Ovary (tissue), 9 donors: Measurements from ENCODE around the gene ZPR1. TPM values are rescaled to one million over a fixed set of nuclear protein-coding genes. Genes with fewer than 3 reads are reported as not detected.
"Not testable (repeated sequence)": the region's sequence is repeated elsewhere in the genome, so short reads cannot be mapped to it uniquely, and the experiment has no call there.

ENCODE experiments used
- DNase-seq, 5 donors: peaks; one replicate each; pipeline ENCODE4 v3.0.0-alpha.2; 2019 to 2020
- H3K27ac ChIP-seq, 2 donors: fragments of 200-600 bp; one replicate each; pipeline versions ENCODE4 v1.5.1 to v1.8.0; 2019 to 2022
- H3K27me3 ChIP-seq: fragments of 200-600 bp; one replicate; pipeline ENCODE4 v1.8.0; 2022
- H3K36me3 ChIP-seq: fragments of 200-600 bp; sonication (generic); one replicate; pipeline ENCODE4 v1.5.1; 2019
- H3K4me1 ChIP-seq: one replicate; pipeline ENCODE4 v1.8.1; 2013; ENCODE audit warnings: mild to moderate bottlenecking, moderate library complexity; ENCODE audit not compliant: insufficient read depth
- H3K4me3 ChIP-seq: fragments of 200-600 bp; sonication (generic); one replicate; pipeline ENCODE4 v1.5.1; 2017
- H3K9me3 ChIP-seq, 2 donors: fragments of 200-600 bp in 1 of 2; sonication (generic) in 1 of 2; one replicate each; pipeline versions ENCODE4 v1.5.1 to v1.8.1; 2013 to 2019; ENCODE audit warnings: mild to moderate bottlenecking in 1 of 2, moderate library complexity in 1 of 2
- CTCF ChIP-seq, 3 donors: fragments of 450-650 bp in 2 of 3; fragments of 200-600 bp in 1 of 3; IDR thresholded peaks; one replicate each; pipeline versions ENCODE4 v1.5.1 to v1.8.0; 2016 to 2022; ENCODE audit warnings: antibody characterized with exemption in 3 of 3, mild to moderate bottlenecking in 1 of 3
- EP300 ChIP-seq: sonication (generic); formaldehyde crosslinking; IDR thresholded peaks from one replicate; pipeline ENCODE4 v1.6.1; 2017; ENCODE audit warnings: antibody characterized with exemption
- POLR2A ChIP-seq: fragments of 450-650 bp; IDR thresholded peaks from one replicate; pipeline ENCODE4 v1.6.1; 2017; ENCODE audit warnings: antibody characterized with exemption, mild to moderate bottlenecking, moderate library complexity
- WGBS, 3 donors: extraction: QIAGEN DNeasy Blood & Tissue Kit in 1 of 3; methylation state at CpG; one replicate each; pipeline versions ENCODE4 v1.1.5 to v1.1.7; 2013 to 2017; 5-methylcytosine and 5-hydroxymethylcytosine counted together
- intact Hi-C, 4 donors: fragments of 100-400 bp; cut with DNase I; formaldehyde crosslinking; loops; one replicate each; pipeline versions ENCODE4 v1.11.0 to v1.15.1; 2022 to 2023
- polyA plus RNA-seq, 2 donors: library from polyadenylated mRNA; stranded (reverse); fragments of 200-250 nt in 1 of 2; fragments of 350-450 nt in 1 of 2; fragmentation: Illumina TruSeq in 1 of 2; extraction: RNeasy Lipid Tissue Mini Kit (QIAGEN cat#74804) in 1 of 2; gene quantifications; one replicate each; pipeline ENCODE4 v1.2.3, GENCODE V29; 2013 to 2014
- total RNA-seq, 7 donors: library from RNA; depleted of rRNA in 2 of 7; stranded (reverse); fragments of >200 nt in 2 of 7; fragmentation: NEBNext Ultra II Directional in 3 of 7; extraction: Animal tissue kit (Norgen Biotek cat#: 25700) in 3 of 7; gene quantifications; one replicate each; pipeline versions ENCODE4 v1.1.0 to v1.2.4, GENCODE V29; 2016 to 2023
- donor health status: DM: no; HTN: no; CAD: no; lungs with moderate emphysema.
- donor health status: DM: no; HTN: no; CAD: no.
- donor health status: Bipolar disorder and iron deficiency.
- donor health status: DM: yes; HTN: yes; CAD: no.
- donor health status: DM: no; HTN: no; CAD: no.
- donor health status: DM: yes; HTN: yes; CAD: no.

ZPR1 gene
- total and polyA plus RNA-seq, 9 donors = 12.0 to 68.7 (median 37.0) TPM

GRCh38 chr11:116804001-116804400 is 16.2 kb upstream of the ZPR1 start:
- DNase-seq = no peak
- WGBS, 3 donors = 59 to 61% (median 59%) methylated on average over 3 of the region's 3 CpGs
- H3K27me3 ChIP-seq = no peaks in the 10 kb centered on the region
- intact Hi-C loops = no loop called here
- H3K36me3 ChIP-seq = no peaks in the 10 kb centered on the region
- H3K4me1 ChIP-seq = no peaks in the 10 kb centered on the region
- no peak overlapping the region for H3K27ac ChIP-seq
- no peak for TF ChIP-seq POLR2A
- no peak for TF ChIP-seq CTCF (IDR thresholded peaks at IDR 0.05)
- no peak for TF ChIP-seq EP300
- no peak overlapping the region for H3K4me3 ChIP-seq
- no peaks in the 10 kb centered on the region for H3K9me3 ChIP-seq

- intact Hi-C loops, H3K27me3 ChIP-seq, H3K36me3 ChIP-seq, H3K27ac ChIP-seq, H3K4me3 ChIP-seq, H3K4me1 ChIP-seq, DNase-seq, H3K9me3 ChIP-seq: not testable (repeated sequence)
Observed at GRCh38 chr11:116801662-116802061, 13.8 kb upstream of the ZPR1 start.

- intact Hi-C loops = no loop called here
- no peak overlapping the region for H3K4me3 ChIP-seq
- no peak overlapping the region for H3K27ac ChIP-seq
- no peaks in the 10 kb centered on the region for H3K36me3 ChIP-seq
- DNase-seq = no peak
- TF ChIP-seq CTCF (IDR thresholded peaks at IDR 0.05) (no peak), POLR2A (no peak), EP300 (no peak)
- H3K27me3 ChIP-seq = no peaks in the 10 kb centered on the region
- H3K4me1 ChIP-seq = no peaks in the 10 kb centered on the region
- 75 to 88% (median 76%) methylated on average over 2 of the region's 2 CpGs for WGBS, 3 donors
- H3K9me3 ChIP-seq = no peaks in the 10 kb centered on the region
Observed at GRCh38 chr11:116800610-116801009, 12.8 kb upstream of the ZPR1 start.

- Histone ChIP-seq H3K36me3 (no peaks in the 10 kb centered on the region), H3K27ac (no peak overlapping the region), H3K9me3 (no peaks in the 10 kb centered on the region), H3K27me3 (no peaks in the 10 kb centered on the region), H3K4me3 (no peak overlapping the region), H3K4me1 (no peaks in the 10 kb centered on the region)
- WGBS, 3 donors = 82 to 86% (median 84%) methylated on average over 5 of the region's 5 CpGs
- no peak for DNase-seq
- intact Hi-C loops = loop anchor here in 1 of 4 donors (10.0 kb wide), 1 partner anchor 426 kb away; no protein-coding TSS in a partner anchor
- TF ChIP-seq EP300 (no peak), CTCF (IDR thresholded peaks at IDR 0.05) (no peak), POLR2A (no peak)
Observed at GRCh38 chr11:116798368-116798767, 10.5 kb upstream of the ZPR1 start.

- no peak overlapping the region for H3K27ac ChIP-seq
- WGBS, 3 donors = 68 to 69% (median 69%) methylated on average over 5 of the region's 5 CpGs
- no peaks in the 10 kb centered on the region for H3K9me3 ChIP-seq
- H3K27me3 ChIP-seq = no peaks in the 10 kb centered on the region
- no peak for TF ChIP-seq CTCF (IDR thresholded peaks at IDR 0.05)
- TF ChIP-seq POLR2A = no peak
- no peak for TF ChIP-seq EP300
- no peaks in the 10 kb centered on the region for H3K4me1 ChIP-seq
- intact Hi-C loops = loop anchor here in 1 of 4 donors (10.0 kb wide), 1 partner anchor 427 kb away; no protein-coding TSS in a partner anchor
- DNase-seq = no peak
- no peak overlapping the region for H3K4me3 ChIP-seq
- no peaks in the 10 kb centered on the region for H3K36me3 ChIP-seq
Observed at GRCh38 chr11:116797816-116798215, 10.0 kb upstream of the ZPR1 start.
